Neutrophil (primary cell): ENCODE results near the gene GSG1L.

Source experiments
- H3K27ac ChIP-seq: fragments of 200-600 bp; sonication (generic); 2 replicates; pipeline ENCODE4 v1.5.1; 2016; ENCODE audit warnings: mild to moderate bottlenecking, moderate library complexity
- H3K27me3 ChIP-seq: fragments of 200-600 bp; sonication (generic); 2 replicates; pipeline ENCODE4 v1.6.0; 2016; ENCODE audit warnings: mild to moderate bottlenecking
- H3K36me3 ChIP-seq: fragments of 200-600 bp; sonication (generic); 2 replicates; pipeline ENCODE4 v1.5.1; 2017
- H3K4me1 ChIP-seq, 2 experiments: fragments of 200-600 bp in 1 of 2; sonication (generic) in 1 of 2; 1 replicate in 1 of 2; 2 replicates in 1 of 2; pipeline versions ENCODE4 v1.5.1 to v1.6.1; 2013 to 2016; ENCODE audit warnings: low read depth in 1 of 2, low read length in 1 of 2, mild to moderate bottlenecking in 1 of 2, moderate library complexity in 1 of 2; ENCODE audit not compliant: control insufficient read depth in 1 of 2, insufficient read depth in 1 of 2
- H3K4me3 ChIP-seq, 2 experiments: fragments of 200-600 bp in 1 of 2; sonication (generic) in 1 of 2; 1 replicate in 1 of 2; 2 replicates in 1 of 2; pipeline ENCODE4 v1.5.1; 2013 to 2016; ENCODE audit warnings: low read depth in 1 of 2, low read length in 1 of 2, mild to moderate bottlenecking in 1 of 2, moderate library complexity in 1 of 2
- H3K9me3 ChIP-seq: fragments of 200-600 bp; sonication (generic); 2 replicates; pipeline ENCODE4 v1.5.1; 2016
- TF ChIP-seq, protein P1 (sequence below): fragments of 200-600 bp; sonication (generic); IDR thresholded peaks from 2 replicates; pipeline ENCODE4 v1.5.1; 2016; ENCODE audit warnings: antibody characterized with exemption

GSG1L gene

DNA sequence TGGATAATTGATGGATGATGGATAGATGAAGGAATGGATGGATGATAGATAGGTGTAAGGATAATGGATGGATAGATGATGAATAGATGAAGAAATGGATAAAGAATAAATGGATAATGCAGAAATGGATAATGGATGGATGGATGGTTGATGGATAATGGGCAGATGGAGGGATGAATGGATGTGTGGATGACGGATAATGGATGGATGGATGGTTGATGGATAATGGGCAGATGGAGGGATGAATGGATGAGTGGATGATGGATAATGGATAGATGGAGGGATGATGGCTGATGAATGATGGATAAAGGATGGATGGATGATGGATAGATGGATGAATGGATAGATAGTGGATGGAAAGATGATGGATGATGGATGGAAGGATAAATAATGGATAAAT, 274.4 kb downstream of the GSG1L start:
- Histone ChIP-seq H3K4me3 (no peak overlapping the region), H3K9me3 (no peaks in the 10 kb centered on the region), H3K4me1 (no peaks in the 10 kb centered on the region), H3K27ac (no peak overlapping the region), H3K36me3 (no peaks in the 10 kb centered on the region), H3K27me3 (no peaks in the 10 kb centered on the region)
- TF ChIP-seq, protein P1, sequence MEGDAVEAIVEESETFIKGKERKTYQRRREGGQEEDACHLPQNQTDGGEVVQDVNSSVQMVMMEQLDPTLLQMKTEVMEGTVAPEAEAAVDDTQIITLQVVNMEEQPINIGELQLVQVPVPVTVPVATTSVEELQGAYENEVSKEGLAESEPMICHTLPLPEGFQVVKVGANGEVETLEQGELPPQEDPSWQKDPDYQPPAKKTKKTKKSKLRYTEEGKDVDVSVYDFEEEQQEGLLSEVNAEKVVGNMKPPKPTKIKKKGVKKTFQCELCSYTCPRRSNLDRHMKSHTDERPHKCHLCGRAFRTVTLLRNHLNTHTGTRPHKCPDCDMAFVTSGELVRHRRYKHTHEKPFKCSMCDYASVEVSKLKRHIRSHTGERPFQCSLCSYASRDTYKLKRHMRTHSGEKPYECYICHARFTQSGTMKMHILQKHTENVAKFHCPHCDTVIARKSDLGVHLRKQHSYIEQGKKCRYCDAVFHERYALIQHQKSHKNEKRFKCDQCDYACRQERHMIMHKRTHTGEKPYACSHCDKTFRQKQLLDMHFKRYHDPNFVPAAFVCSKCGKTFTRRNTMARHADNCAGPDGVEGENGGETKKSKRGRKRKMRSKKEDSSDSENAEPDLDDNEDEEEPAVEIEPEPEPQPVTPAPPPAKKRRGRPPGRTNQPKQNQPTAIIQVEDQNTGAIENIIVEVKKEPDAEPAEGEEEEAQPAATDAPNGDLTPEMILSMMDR, result no peak

DNA sequence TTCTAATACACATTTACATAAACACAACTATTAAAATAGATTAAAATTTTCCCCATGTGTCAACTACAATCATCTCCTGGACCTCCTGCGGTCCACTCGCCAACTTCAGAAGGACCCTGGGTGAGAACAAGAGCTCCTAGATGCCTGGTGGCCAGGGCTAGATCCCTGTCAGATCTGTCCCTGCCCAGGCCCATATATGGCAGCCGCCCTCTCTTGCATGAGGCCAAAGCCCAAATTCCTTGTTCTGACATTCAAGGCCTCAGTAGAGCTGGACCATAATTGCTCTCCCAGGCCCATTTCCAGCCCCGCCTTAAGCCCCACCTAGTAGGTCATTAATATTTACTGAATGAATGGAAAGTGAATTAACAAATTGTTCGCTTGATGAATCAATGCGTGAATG, 275.8 kb downstream of the GSG1L start:
- H3K36me3 ChIP-seq, result no peaks in the 10 kb centered on the region
- H3K4me1 ChIP-seq, result no peaks in the 10 kb centered on the region
- TF ChIP-seq, protein P1, result no peak
- H3K9me3 ChIP-seq, result no peaks in the 10 kb centered on the region
- H3K27me3 ChIP-seq, result no peaks in the 10 kb centered on the region
- no peak overlapping the region for H3K27ac ChIP-seq
- no peak overlapping the region for H3K4me3 ChIP-seq

DNA sequence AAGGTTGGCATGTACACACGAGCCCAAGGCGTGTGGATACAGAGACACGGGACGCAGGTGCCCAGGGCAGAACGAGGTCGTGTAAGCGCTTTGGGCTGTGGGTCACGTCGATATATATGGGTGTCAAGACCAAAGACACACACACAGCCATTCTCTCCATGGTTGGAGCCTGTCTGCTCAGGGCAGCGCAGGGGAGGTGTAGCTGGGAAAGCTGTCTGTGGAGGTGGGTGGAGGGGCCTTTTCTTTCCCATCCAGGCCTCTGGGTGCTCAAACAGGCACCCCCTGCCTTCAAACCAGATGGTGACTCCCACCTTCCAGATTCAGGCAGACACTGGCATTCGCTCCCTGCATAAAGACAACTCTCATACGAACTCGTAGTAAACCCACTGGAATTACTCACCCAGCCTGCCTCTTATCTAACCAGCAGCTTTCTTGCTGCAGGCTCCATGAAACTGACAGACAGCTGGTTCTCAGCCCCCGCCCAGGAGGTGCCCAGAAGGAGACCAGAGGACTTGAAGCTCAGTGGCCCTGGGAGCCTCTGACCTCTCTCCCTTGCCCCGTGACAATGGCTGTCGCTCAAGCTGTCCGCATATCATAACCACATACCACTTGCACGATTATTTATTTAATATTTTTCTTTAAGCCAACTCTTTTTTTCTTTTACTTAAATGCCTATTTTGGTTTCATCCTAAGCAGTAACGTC, 276.4 kb downstream of the GSG1L start:
- Histone ChIP-seq H3K4me1 (no peaks in the 10 kb centered on the region), H3K4me3 (no peak overlapping the region), H3K36me3 (no peaks in the 10 kb centered on the region), H3K27me3 (no peaks in the 10 kb centered on the region), H3K27ac (no peak overlapping the region), H3K9me3 (no peaks in the 10 kb centered on the region)
- TF ChIP-seq, protein P1, result no peak

GRCh38 chr16:27786221-27786922, 277.1 kb downstream of the GSG1L start:
- no peaks in the 10 kb centered on the region for H3K27me3 ChIP-seq
- H3K27ac ChIP-seq, result no peak overlapping the region
- TF ChIP-seq, protein P1, result no peak
- no peak overlapping the region for H3K4me3 ChIP-seq
- H3K4me1 ChIP-seq, result no peaks in the 10 kb centered on the region
- no peaks in the 10 kb centered on the region for H3K36me3 ChIP-seq
- no peaks in the 10 kb centered on the region for H3K9me3 ChIP-seq

- Histone ChIP-seq H3K36me3 (no peaks in the 10 kb centered on the region), H3K4me1 (no peaks in the 10 kb centered on the region), H3K27ac (no peak overlapping the region), H3K4me3 (no peak overlapping the region), H3K27me3 (no peaks in the 10 kb centered on the region), H3K9me3 (no peaks in the 10 kb centered on the region)
- TF ChIP-seq, protein P1, result no peak
Measured at GRCh38 chr16:27785307-27785678, 278.2 kb downstream of the GSG1L start.
